Measurements from ENCODE around the gene RAPGEF3. TPM values are rescaled to one million over a fixed set of nuclear protein-coding genes. Genes with fewer than 3 reads are reported as not detected.
A peak's percentile ranks its signal among the peaks of the same experiment; 100 is the strongest.

The RAPGEF3 gene
- total RNA-seq, 2 donors from 2014 or later: 11.4 to 19.6 TPM

- no peaks in the 10 kb centered on the region for H3K27me3 ChIP-seq (ENCODE audit: control insufficient read depth, insufficient read depth, low read length, poor library complexity, severe bottlenecking)
- H3K36me3 ChIP-seq (ENCODE audit: control insufficient read depth, insufficient read depth, low read length): no peaks in the 10 kb centered on the region
- 92 to 93% methylated on average over 15 to 16 of the region's 16 CpGs for WGBS, 2 experiments (ENCODE audit: insufficient coverage in 1 of 2, insufficient read length in 1 of 2)
- Mint-ChIP-seq H3K27ac (peak overlapping the region; percentile 2), H3K4me1 (peaks cover 16% of the 10 kb centered on the region), H3K36me3 (ENCODE audit: low read depth) (peaks cover 17% of the 10 kb centered on the region), H3K27me3 (ENCODE audit: insufficient read depth) (peaks cover 2% of the 10 kb centered on the region), H3K9me3 (no peaks in the 10 kb centered on the region), H3K4me3 (no peak overlapping the region)
- no peak overlapping the region for H3K27ac ChIP-seq (ENCODE audit: low read depth, low read length)
- TF ChIP-seq CTCF (conservative IDR thresholded peaks at IDR 0.05): no peak
- H3K9me3 ChIP-seq (ENCODE audit: control insufficient read depth, low read length): no peaks in the 10 kb centered on the region
- H3K4me3 ChIP-seq (ENCODE audit: low read length): no peak overlapping the region
- DNase-seq: no peak
- no peaks in the 10 kb centered on the region for H3K4me1 ChIP-seq (ENCODE audit: control insufficient read depth, insufficient read depth, low read length)
- H3K9ac ChIP-seq (ENCODE audit: extremely low read depth, low read length, poor library complexity, severe bottlenecking): no peak overlapping the region
These were observed 13.1 kb downstream of the RAPGEF3 start for GRCh38 chr12:47745485-47746041.

- no peak overlapping the region for H3K4me3 ChIP-seq (ENCODE audit: low read length)
- peaks cover 13% of the 10 kb centered on the region for H3K36me3 Mint-ChIP-seq (ENCODE audit: low read depth)
- no peaks in the 10 kb centered on the region for H3K4me1 ChIP-seq (ENCODE audit: control insufficient read depth, insufficient read depth, low read length)
- H3K4me3 Mint-ChIP-seq: no peak overlapping the region
- H3K27me3 Mint-ChIP-seq (ENCODE audit: insufficient read depth): peaks cover 2% of the 10 kb centered on the region
- no peaks in the 10 kb centered on the region for H3K27me3 ChIP-seq (ENCODE audit: control insufficient read depth, insufficient read depth, low read length, poor library complexity, severe bottlenecking)
- H3K4me1 Mint-ChIP-seq: peaks cover 16% of the 10 kb centered on the region
- peak overlapping the region; percentile 2 for H3K27ac Mint-ChIP-seq
- no peaks in the 10 kb centered on the region for H3K9me3 Mint-ChIP-seq
- no peak for DNase-seq
- H3K9me3 ChIP-seq (ENCODE audit: control insufficient read depth, low read length): no peaks in the 10 kb centered on the region
- no peaks in the 10 kb centered on the region for H3K36me3 ChIP-seq (ENCODE audit: control insufficient read depth, insufficient read depth, low read length)
- 84 to 85% methylated on average over 7 to 8 of the region's 8 CpGs for WGBS, 2 experiments (ENCODE audit: insufficient coverage in 1 of 2, insufficient read length in 1 of 2)
- H3K27ac ChIP-seq (ENCODE audit: low read depth, low read length): peak overlapping the region; percentile 6
- TF ChIP-seq CTCF (conservative IDR thresholded peaks at IDR 0.05): no peak
- H3K9ac ChIP-seq (ENCODE audit: extremely low read depth, low read length, poor library complexity, severe bottlenecking): no peak overlapping the region
These were observed 13.8 kb downstream of the RAPGEF3 start for GRCh38 chr12:47744778-47745436.

- Histone ChIP-seq H3K4me1 (ENCODE audit: control insufficient read depth, insufficient read depth, low read length) (no peaks in the 10 kb centered on the region), H3K27ac (ENCODE audit: low read depth, low read length) (no peak overlapping the region), H3K9ac (ENCODE audit: extremely low read depth, low read length, poor library complexity, severe bottlenecking) (no peak overlapping the region), H3K36me3 (ENCODE audit: control insufficient read depth, insufficient read depth, low read length) (no peaks in the 10 kb centered on the region), H3K4me3 (ENCODE audit: low read length) (no peak overlapping the region), H3K27me3 (ENCODE audit: control insufficient read depth, insufficient read depth, low read length, poor library complexity, severe bottlenecking) (no peaks in the 10 kb centered on the region), H3K9me3 (ENCODE audit: control insufficient read depth, low read length) (no peaks in the 10 kb centered on the region)
- WGBS, 2 experiments (ENCODE audit: insufficient coverage in 1 of 2, insufficient read length in 1 of 2): 42 to 59% methylated on average over 6 to 10 of the region's 10 CpGs
- DNase-seq: peak; percentile 98
- H3K36me3 Mint-ChIP-seq (ENCODE audit: low read depth): peaks cover 9% of the 10 kb centered on the region
- H3K4me3 Mint-ChIP-seq: no peak overlapping the region
- TF ChIP-seq CTCF (conservative IDR thresholded peaks at IDR 0.05): peak; percentile 91
- H3K4me1 Mint-ChIP-seq: peaks cover 16% of the 10 kb centered on the region
- peaks cover 2% of the 10 kb centered on the region for H3K27me3 Mint-ChIP-seq (ENCODE audit: insufficient read depth)
- peak overlapping the region; percentile 35 for H3K27ac Mint-ChIP-seq
- no peaks in the 10 kb centered on the region for H3K9me3 Mint-ChIP-seq
These were observed 14.6 kb downstream of the RAPGEF3 start for GRCh38 chr12:47744005-47744651.

Measured in endodermal cell (in vitro differentiated cells).